GM18870 (cell line): ENCODE data around the gene LIM2.

Source experiments
- ATAC-seq: cut with Tn5 transposase; IDR thresholded peaks from one replicate; pipeline ENCODE4 v1.9.1; 2021; ENCODE audit warnings: moderate library complexity; ENCODE audit not compliant: unreplicated experiment

The LIM2 gene

GRCh38 chr19:51366389-51367254 is 21.2 kb downstream of the LIM2 start:
- ATAC-seq = peak; percentile 41

- ATAC-seq = no peak
These were observed 21.8 kb downstream of the LIM2 start, which contains the start of gene ETFB for GRCh38 chr19:51365965-51366388. ETFB (minus strand) TSS chr19:51366388; CDS start chr19:51366326, 62 bp downstream.

DNA sequence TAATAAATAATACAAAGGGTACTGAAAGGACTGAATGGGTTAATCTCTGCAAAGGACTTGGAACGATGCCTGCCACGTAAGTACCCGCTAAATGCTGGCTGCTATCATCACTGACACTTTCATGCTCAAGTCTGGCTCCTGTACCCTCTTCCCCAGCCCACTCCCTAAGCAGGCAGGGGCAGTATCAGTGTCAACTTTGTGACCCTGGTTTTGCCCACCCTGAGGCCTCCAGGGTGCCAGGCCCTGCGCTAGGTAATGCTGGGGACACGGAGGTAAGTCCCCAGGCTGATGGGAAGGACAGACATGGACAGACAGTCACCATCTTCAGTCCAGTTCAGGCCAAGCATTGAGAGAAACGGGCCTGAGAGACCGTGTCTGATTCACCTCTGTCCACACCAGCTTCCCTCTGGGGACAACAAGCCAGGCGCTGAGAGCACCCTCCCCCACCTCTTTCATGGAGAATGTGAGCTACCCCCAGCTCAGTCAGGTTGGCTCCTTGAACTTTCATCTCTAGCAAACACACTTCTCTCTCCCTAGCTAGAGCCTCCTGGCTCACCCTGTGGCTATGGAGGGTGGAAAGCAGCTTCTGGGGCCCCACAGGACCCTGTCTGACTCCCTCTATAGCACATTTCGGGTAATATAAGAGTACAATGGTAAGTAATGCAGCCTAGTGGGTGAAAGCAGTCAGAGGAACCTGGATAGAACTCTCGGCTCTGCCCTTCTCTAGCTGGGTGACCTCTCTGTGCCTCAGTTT is 22.4 kb downstream of the LIM2 start:
- no peak for ATAC-seq

DNA sequence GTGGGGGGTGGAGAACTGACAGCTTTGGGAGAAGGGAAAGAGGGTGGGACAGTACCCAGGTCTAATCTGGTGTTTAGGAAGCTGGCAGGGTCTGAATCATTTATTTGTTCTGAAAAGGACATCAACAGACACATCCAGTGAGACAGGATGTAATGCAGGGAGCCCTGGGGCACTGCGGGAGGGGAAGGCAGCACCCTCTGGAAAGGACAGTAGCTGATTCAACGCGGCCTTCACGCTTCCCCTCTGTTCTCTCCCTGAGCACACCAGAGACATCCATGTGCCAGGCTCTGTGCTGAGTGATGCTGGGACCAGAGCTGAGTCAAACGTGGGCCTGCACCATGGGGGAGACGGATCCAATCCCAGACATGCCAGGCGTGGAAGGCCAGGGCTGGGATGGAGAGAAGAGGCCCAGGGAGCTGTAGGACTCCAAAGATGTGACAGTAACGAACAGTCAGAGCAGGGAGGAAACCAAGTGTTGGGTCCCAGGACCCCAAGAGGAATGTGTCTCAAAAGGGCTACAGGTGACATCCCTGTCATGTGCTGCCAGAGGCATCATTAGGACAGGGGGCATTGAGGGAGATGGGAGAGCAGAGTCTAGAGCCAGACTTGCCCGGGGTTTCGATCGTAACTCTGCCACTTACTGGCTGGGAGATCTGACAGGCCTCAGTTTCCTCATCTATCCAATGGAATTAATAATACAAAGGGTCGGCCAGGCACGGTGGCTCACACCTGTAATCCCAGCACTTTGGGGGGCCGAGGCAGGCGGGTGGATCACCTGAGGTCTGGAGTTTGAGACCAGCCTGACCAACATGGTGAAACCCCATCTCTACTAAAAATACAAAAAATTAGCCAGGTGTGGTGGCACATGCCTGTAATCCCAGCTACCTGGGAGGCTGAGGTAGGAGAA is 23.3 kb downstream of the LIM2 start:
- ATAC-seq = no peak

GRCh38 chr19:51361239-51361638 is 26.5 kb downstream of the LIM2 start:
- ATAC-seq = no peak

DNA sequence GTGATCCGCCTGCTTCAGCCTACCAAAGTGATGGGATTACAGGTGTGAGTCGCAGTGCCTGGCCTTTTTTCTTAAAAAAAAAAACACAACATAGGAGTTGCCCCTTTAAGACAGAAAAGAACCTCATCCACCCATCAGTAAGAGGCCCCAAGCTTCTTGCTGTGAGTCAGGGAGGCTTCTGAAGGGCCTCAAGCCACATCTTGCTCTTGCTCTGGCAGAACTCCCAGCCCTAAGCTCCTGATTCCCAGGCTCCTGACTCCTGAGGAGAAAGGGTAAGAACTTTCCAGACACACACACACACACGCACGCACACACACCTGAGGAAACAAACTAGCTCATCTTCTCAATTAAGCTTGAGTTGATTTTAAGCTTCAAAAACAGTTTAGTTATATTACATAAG is 28.5 kb downstream of the LIM2 start:
- ATAC-seq = no peak

DNA sequence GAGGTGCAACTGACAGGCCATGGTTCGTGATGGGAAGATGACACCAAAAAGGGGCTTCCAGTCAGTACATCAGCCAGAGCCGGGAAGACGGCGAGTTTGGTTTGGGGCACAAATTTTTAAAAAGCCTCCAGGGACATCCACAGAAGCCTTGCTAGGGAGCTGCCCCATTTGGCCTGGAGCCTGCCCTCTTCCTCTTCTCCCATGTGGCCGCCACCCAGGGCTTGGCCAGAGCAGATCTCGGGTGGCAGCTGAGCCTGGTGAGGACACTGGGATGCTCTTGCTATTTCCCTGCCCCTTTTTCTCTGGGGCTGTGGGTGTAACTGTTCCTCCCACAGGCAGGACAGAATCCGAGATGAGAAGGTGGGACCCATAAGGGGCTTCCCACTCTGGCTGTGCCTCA is 29.8 kb downstream of the LIM2 start:
- ATAC-seq = no peak

DNA sequence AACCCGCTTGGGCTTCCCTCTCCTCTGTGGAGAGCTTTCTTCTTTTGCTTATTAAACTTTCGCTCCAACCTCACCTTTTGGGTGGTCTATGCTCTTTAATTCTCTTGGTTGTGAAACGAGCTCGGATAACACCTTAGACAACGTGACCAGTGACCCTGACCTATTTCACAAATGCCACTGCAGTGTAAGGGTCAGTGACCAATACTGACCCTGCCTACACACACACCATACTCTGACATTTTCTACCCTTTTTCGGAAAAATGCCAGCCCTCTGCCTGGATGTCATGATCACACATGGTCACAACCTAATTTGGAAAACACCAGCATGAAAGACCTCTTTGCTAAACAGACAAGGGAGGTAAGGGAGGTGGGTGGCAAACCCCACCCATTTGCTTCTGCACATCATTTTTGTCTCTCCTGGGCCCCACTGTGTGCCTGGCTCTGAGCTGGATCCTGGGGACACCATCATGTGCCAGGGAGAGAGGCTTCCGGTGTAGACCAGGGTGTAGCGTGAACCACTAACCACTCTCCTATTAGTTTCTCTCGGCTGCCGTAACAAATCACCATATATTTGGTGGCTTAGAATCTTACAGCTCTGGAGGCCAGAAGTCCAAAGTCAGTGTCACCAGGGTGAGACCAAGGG is 31.5 kb downstream of the LIM2 start:
- ATAC-seq = no peak

- no peak for ATAC-seq
These were observed 33.0 kb downstream of the LIM2 start for GRCh38 chr19:51354742-51355148.

DNA sequence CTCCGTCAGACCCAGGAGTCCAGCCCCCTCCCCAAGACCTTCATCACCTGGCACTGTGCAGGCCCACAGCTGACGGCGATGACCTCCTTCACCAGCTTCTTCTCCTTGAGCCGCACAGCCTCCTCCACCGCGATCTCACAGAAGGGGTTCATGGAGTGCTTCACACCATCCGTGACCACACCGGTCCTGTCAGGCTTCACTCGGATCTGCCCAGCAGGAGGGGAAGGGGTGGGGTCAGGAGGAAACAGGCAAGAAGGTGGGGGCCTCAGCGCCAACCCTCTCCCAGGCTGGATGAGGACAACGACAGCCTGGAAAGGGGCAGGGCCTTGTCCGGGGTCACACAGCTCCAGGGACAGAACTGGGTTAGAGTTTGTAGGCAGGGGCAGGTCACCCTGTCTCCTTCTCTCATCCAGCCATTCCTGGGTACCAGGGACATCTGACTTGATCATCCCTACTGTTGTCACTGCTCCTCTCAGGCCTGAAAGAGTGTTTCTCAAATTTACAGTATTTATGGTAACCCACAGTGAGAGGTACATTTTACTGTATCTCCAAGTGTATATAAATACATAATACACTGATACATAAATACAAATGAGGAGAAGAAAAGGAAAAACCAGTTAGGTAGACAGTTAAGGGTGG is 33.6 kb downstream of the LIM2 start:
- ATAC-seq = no peak

- no peak for ATAC-seq
These were observed 34.9 kb downstream of the LIM2 start for GRCh38 chr19:51352783-51353360.

DNA sequence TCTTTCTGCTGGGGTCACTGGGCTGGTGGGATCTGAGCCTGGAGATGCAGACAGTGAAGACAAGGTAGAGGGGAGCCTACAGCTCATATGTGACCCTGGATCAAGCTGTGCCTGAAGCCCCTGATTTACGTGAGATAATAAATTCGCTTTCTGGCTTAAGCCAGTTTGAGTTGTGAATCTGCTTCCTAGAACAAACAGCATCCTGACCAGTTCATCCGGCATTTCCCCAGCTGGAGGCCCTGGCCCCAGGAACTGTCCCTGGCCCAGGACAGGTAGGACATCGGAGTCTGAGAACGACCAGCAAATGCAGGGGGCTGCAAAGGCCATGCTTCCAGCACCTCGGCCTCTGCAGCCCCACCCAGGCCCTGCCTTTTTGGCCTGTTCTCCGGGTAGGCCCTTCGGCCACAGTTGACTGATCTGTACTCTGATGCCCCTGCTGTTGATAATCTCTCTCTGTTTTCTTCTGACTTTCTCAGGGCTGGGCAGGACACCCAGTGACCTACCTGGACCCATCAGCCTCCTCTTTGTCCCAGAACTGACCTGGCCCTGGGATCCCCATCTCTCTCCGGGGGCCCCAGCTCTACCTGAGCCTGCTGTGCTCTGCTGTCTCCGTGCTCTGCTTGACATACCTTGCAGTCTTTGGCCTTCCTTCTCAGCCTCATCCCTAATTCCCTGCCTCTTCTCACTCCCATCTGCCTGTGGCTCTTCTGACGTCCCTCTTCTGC is 36.3 kb downstream of the LIM2 start:
- no peak for ATAC-seq

DNA sequence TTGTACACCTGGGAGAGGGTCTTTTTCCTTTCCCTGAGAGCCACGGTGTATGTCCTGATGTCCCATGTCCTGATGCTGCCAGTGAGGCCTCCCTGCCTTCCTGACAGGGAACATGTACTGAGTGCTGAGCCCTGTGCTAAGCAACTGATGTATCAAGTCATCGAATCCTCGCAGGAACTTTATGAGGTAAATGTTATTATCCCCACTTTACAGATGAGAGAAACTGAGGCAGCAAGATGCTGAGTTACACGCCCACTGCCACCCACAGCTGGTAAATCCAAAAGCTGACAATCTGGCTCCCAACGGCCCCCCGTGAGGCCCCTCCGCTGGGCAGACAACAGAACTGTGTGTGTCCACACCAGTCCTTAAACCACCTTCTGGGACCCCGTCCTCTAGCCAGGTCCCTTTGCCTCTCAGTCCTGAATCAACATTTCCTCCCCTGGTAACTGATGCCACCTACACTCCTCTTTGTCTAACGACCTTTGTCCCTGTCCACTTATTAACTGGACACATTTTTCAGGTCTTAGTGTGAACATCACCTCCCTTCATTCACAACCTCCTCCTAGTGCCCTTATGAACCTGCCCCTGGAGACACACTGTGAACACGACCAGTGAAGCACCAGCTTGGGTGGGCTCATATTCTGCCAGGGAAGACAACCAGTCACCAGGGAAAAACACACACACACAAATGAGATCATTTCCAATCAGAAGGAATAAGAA is 40.4 kb downstream of the LIM2 start:
- no peak for ATAC-seq

GRCh38 chr19:51346742-51347141 is 41.0 kb downstream of the LIM2 start:
- ATAC-seq = no peak

GRCh38 chr19:51345076-51345620 is 42.6 kb downstream of the LIM2 start:
- ATAC-seq = no peak

DNA sequence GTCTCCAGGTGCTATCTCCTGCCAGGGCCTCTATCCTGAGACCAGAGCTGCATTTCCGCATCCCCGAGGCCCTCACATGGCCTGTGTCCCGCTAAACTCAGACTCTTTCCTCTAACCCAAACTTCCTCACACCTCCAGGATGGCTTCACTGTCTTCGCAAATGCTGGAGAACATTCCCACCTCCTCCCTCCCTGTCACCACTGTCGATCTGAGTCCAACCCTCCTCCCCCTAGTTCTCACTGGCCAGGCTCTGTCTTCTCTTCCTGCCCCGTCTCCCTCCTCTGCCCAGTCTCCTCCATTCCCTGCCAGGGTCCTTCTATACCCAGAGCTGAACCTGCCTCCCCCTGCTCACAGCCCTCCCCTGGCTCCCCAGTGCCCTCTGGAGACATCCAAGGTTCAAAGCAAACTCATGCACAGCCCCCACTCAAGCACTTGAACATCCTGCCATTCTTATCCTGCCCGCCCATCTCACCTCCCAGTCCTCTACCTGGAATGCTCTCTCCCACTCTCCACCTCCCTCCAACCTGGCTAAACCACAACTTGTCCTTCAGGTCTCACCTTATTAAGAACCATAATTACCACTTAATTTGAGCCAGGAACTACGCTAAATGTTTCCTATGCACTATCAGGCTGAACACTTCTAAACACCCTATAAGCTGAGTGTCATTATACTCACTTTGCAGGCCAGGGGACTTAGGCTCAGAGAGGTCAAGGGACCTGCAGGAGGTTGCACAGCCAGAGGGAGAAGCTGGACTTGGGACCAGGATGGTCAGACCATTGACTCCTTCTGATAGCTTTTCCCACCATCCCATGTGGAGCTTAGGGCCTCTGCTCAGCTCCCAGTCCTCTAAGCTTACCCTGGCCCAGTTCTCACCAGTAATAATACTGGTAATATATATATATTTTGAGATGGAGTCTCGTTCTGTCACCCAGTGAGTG is 44.9 kb downstream of the LIM2 start:
- no peak for ATAC-seq

GRCh38 chr19:51341976-51342580 is 45.7 kb downstream of the LIM2 start, which contains the start of gene VSIG10L:
VSIG10L (minus strand) TSS chr19:51342139; CDS start chr19:51342124, 15 bp downstream.
- ATAC-seq = no peak
